AG09309 (cell line): Measurements from ENCODE around the gene PER1.

Experiments used
- DNase-seq: peaks from one replicate; pipeline ENCODE4 v3.0.0-alpha.2; 2010; ENCODE audit warnings: low read depth
- H3K4me3 ChIP-seq: 2 replicates; pipeline ENCODE4 v1.5.1; 2011; ENCODE audit warnings: mild to moderate bottlenecking, low read depth, low read length, moderate library complexity; ENCODE audit not compliant: control insufficient read depth
- TF ChIP-seq, protein P1 (sequence below): IDR thresholded peaks from 2 replicates; pipeline ENCODE4 v1.5.1; 2011; ENCODE audit warnings: mild to moderate bottlenecking, low read depth, low read length, inconsistent platforms; ENCODE audit not compliant: insufficient read depth, control insufficient read depth; ENCODE audit errors: missing control alignments

Gene PER1

DNA sequence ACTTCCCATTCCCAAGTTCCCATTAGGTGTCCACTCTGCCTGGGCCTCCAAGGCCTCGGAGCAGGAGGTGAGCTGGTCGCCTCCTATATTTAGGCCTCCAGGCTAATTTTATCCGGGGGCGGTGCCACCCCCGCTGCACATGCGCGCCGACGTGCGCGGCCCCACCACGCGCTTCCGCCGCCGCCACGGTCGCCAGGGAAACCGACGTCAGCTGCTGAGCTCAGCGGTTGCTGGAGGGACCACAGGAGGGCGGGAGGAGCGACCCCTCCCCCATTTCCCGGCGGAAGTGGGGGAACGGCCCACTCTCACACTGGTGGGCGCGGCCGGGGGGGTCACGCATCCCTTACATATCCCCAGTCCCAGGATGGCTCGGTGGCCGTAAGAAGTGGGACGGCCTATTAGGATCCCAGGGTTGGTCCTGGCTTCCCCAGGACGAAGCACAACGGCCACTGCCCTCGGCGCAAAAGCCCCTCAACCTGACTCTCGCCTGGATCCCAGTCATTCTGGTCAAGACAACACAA lies 1.0 kb downstream of the PER1 start:
- TF ChIP-seq, protein P1, sequence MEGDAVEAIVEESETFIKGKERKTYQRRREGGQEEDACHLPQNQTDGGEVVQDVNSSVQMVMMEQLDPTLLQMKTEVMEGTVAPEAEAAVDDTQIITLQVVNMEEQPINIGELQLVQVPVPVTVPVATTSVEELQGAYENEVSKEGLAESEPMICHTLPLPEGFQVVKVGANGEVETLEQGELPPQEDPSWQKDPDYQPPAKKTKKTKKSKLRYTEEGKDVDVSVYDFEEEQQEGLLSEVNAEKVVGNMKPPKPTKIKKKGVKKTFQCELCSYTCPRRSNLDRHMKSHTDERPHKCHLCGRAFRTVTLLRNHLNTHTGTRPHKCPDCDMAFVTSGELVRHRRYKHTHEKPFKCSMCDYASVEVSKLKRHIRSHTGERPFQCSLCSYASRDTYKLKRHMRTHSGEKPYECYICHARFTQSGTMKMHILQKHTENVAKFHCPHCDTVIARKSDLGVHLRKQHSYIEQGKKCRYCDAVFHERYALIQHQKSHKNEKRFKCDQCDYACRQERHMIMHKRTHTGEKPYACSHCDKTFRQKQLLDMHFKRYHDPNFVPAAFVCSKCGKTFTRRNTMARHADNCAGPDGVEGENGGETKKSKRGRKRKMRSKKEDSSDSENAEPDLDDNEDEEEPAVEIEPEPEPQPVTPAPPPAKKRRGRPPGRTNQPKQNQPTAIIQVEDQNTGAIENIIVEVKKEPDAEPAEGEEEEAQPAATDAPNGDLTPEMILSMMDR, result no peak
- H3K4me3 ChIP-seq, result peak overlapping the region; percentile 75
- DNase-seq, result peak; percentile 57

DNA sequence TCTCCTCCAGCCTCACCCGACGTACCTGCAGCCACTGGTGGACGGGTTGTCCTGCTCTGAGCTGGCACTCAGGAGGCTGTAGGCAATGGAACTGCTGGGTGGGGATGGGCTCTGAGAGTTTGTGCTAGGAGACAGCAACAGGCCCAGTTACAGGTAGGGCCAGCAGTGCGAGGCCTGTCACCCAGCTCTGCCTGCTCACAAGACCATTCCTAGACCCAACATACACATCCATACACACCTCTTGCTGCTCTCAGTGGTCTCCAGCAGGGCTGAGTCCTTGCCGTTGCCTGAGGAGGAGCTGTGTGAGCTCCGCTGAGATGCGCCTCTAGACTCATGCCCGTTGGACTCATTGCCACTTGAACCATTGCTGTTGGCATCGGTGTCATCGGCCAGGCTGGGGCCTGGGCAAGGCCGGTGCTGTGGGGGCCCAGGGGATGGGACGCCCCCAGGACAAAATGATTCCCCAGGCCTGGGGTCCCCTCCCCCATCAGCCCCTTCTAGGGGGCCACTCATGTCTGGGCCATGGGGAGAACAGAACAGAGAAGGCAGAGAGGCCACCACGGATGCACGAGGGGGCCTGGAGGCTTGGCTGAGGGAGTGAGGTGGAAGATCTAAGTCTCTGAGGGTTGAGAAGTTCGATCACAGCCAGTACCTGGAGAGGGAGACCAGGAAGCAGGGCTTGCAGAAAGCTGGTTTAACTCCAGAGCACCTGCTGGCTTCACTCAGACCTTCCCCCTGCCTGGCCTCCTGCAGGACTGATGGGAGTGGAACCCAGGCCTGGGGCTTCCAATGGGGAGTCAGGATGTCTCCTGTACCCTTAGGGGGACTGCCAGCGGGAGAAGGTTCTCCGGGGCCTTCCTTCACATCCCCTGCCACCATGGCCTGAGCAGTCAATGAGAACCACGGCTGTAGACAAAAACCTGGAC lies 1.7 kb downstream of the PER1 start:
- DNase-seq, result no peak
- TF ChIP-seq, protein P1, result no peak
- peak overlapping the region; percentile 75 for H3K4me3 ChIP-seq

DNA sequence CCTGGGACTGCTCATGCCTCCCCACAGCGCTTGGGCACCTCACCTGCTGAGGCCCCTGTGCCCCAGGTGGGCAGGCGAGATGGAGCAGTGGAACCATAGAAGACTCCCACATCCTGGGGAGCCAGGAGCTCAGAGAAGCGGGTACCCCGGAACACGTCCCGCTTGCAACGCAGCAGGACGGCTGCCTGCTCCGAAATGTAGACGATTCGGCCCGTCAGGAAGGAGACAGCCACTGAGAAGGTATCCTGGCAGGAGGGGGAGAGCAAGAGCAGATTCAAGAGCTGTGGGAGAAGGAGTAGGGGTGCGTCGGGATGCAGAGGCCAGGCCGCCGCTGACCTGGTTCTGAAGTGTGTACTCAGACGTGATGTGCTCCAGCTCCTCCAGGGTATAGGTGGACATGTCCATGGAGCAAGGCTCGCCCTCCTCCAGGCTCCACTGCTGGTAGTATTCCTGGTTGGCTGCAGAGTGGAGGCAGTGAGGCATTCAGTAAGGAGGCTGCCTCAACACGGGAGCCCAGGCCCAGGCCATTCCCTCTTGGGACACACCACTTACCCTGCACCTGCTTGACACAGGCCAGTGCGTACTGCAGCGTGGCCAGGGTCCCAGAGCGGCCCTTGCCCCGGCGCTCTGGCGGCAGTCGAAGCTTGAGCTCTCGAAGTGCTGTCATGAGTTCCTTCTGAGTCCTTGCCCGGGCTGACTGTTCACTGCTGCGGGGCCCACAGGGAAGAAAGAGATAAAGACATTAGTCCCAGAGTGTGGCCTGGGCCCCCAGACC lies 2.6 kb downstream of the PER1 start:
- TF ChIP-seq, protein P1, result no peak

DNA sequence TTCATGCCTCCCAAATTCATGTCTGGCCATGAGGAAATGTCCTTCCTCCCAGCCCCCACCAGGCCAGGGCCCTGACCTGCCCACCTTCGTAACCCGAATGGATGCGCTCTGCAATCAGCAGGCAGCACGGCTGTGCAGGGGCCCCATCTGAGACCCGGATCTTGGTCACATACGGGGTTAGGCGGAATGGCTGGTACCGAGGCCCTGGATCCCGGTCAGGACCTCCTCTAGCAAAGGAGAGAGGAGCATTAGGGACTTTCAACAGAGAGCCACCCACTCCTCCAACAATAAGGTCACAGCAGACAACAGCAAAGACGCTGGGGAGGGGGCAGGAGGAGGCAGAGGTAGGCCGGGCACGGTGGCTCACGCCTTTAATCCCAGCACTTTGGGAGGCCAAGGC lies 3.6 kb downstream of the PER1 start:
- no peak overlapping the region for H3K4me3 ChIP-seq
- no peak for DNase-seq
- TF ChIP-seq, protein P1, result no peak

More for the DNA sequence above, 2.6 kb downstream of the PER1 start:
- DNase-seq, result no peak
- no peak overlapping the region for H3K4me3 ChIP-seq

DNA sequence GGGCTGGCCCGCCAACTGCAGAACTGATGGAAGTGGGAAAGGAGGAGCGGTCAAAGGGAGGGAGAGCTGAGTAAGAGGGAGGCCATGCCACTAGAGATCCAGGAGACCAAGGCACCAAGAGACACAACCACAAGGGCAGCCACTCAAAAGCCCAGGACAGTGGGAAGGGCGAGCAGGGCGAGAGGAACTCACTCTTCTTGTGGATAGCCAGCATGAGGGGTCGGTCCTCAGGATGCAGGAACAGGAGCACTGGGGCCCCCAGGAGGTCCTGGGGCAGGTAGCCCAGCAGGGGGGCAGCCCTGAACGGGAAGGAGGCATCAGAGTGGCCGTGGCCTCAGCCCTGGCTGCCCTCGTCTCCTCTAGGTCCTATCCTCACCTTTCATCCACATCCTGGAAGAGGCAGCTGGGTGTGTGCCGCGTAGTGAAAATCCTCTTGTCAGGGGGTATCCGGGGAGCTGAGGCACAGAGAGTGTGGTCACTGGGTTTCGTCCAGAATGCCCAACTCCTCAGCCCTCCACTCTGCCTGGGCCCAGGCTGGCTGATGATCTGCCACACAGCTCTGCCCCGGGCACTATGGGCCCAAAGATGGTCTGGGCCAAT lies 4.3 kb downstream of the PER1 start:
- no peak overlapping the region for H3K4me3 ChIP-seq
- TF ChIP-seq, protein P1, result no peak
- DNase-seq, result no peak

DNA sequence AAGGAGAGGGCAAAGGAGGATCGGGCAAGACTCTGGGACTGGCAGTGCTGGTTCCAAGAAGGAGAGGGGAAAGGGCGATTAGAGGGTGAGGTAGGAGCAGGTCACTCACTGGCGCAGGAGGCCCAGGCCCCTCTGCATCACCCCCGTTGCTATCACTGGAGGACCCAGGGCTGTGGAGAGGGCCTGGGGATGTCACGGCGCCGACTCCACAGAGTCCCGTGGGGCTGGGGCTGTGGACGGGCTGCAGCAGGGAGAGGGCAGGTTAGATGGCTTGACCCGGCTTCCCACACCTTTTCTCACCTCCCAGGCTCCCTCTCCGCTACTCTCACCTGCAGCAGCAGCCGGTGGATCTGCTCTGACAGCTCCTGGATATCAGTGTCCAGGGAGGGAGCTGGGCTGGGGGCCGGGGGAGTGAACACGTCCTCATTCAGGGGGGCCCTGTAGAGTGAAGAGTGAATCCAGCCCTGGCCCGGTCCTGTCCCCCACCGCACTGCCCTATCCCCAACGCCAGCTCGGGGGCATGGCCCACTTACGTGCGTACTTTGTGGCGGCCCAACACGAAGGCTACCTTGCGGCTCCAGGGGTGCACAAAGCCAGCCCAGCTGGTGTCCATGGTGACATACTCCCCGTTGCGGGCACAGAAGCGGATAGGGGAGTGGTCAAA lies 4.9 kb downstream of the PER1 start:
- TF ChIP-seq, protein P1, result no peak
- DNase-seq, result no peak

More for the DNA sequence above, 4.9 kb downstream of the PER1 start:
- H3K4me3 ChIP-seq, result no peak overlapping the region
